ENCODE measurements around the gene NBEAL2.

Gene NBEAL2

GRCh38 chr3:46933261-46933660, 46.2 kb upstream of the NBEAL2 start:
- TF ChIP-seq, protein P1, sequence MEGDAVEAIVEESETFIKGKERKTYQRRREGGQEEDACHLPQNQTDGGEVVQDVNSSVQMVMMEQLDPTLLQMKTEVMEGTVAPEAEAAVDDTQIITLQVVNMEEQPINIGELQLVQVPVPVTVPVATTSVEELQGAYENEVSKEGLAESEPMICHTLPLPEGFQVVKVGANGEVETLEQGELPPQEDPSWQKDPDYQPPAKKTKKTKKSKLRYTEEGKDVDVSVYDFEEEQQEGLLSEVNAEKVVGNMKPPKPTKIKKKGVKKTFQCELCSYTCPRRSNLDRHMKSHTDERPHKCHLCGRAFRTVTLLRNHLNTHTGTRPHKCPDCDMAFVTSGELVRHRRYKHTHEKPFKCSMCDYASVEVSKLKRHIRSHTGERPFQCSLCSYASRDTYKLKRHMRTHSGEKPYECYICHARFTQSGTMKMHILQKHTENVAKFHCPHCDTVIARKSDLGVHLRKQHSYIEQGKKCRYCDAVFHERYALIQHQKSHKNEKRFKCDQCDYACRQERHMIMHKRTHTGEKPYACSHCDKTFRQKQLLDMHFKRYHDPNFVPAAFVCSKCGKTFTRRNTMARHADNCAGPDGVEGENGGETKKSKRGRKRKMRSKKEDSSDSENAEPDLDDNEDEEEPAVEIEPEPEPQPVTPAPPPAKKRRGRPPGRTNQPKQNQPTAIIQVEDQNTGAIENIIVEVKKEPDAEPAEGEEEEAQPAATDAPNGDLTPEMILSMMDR (IDR thresholded peaks at IDR 0.05; ENCODE audit: borderline replicate concordance, insufficient read depth, low read depth, low read length): no peak
- H3K4me3 ChIP-seq (ENCODE audit: low read depth, low read length): no peak overlapping the region

GRCh38 chr3:46934072-46934471, 45.4 kb upstream of the NBEAL2 start:
- H3K4me3 ChIP-seq (ENCODE audit: low read depth, low read length): no peak overlapping the region
- TF ChIP-seq, protein P1 (IDR thresholded peaks at IDR 0.05; ENCODE audit: borderline replicate concordance, insufficient read depth, low read depth, low read length): no peak

DNA sequence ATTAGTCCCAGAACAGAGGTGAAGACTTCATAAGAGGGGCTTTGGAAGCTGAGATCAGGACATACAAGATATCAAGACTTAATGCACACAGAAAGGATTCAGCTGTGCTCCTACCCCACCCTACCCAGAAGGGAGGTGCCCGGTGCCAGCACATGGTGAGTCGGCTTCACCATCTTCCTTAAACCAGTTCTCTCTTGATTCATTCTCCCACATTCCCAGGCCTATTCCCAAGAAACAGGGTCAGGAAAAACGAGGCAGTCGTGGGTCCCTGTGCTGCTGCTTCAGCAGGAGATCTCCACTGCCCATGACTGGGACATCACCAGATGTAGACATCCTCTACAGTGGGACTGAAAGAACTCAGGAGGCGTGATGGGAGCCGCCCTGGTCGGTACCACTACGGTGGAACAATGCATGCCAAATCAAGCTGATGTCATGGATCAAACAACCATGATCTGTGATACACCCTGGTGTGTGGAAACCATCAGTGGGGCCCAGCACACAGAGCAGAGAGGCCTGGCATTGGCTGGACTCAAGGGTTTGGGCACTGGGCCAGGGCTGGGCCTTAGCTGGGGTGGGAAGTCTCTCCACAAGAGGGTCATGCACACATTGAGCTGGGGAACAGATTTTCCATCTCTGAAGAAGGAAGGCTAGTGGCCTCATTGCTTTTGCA, 44.8 kb upstream of the NBEAL2 start:
- TF ChIP-seq, protein P1 (IDR thresholded peaks at IDR 0.05; ENCODE audit: borderline replicate concordance, insufficient read depth, low read depth, low read length): no peak
- no peak overlapping the region for H3K4me3 ChIP-seq (ENCODE audit: low read depth, low read length)

GRCh38 chr3:46935168-46935858, 44.2 kb upstream of the NBEAL2 start:
- no peak overlapping the region for H3K4me3 ChIP-seq (ENCODE audit: low read depth, low read length)

DNA sequence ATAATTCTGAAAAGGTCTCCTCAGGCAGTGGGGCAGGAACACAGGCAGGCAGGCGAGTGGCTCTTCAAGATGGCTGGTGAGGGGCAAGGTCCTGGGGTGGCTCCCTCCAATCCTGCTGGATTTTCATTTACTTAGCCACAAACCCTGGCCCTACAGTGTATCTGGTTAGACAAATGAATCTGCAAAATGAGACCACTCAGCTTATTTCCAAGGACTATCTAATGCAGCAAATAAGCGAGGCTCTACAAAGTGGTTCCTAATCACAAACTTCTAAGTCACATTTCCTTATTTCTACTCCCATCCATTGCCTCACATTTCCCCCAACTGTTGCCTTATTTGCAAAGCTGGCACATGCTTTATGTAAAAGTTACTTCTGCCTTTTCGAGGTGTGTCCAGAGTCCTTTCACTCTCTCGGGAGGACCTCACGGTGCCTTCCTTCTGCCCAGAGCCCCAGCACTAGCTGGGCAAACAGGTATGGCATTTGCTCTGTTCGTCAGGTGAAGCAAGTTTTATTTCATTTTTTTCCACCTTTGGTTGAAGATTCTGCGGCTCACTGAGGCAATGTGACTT, 43.4 kb upstream of the NBEAL2 start:
- TF ChIP-seq, protein P1 (IDR thresholded peaks at IDR 0.05; ENCODE audit: borderline replicate concordance, insufficient read depth, low read depth, low read length): no peak
- no peak overlapping the region for H3K4me3 ChIP-seq (ENCODE audit: low read depth, low read length)

More at GRCh38 chr3:46935168-46935858, 44.2 kb upstream of the NBEAL2 start:
- TF ChIP-seq, protein P1 (IDR thresholded peaks at IDR 0.05; ENCODE audit: borderline replicate concordance, insufficient read depth, low read depth, low read length): no peak

- TF ChIP-seq, protein P1 (IDR thresholded peaks at IDR 0.05; ENCODE audit: borderline replicate concordance, insufficient read depth, low read depth, low read length): no peak
- no peak overlapping the region for H3K4me3 ChIP-seq (ENCODE audit: low read depth, low read length)
Measured at GRCh38 chr3:46936733-46937250, 42.7 kb upstream of the NBEAL2 start.

Data from GM12875 (cell line).